ENCODE results near the gene ADGRG1.

- TF ChIP-seq CTCF (conservative IDR thresholded peaks at IDR 0.05; ENCODE audit: low read length) (no peak), EZH2phosphoT487 (IDR thresholded peaks at IDR 0.05; ENCODE audit: borderline replicate concordance, low read depth, low read length) (no peak)
Measured at GRCh38 chr16:57683636-57684545, 55.5 kb downstream of the ADGRG1 start.

Data from OCI-LY7 (cell line).